AG04450 (cell line): ENCODE results near the gene RAB3GAP1. TPM values are rescaled to one million over a fixed set of nuclear protein-coding genes. Genes with fewer than 3 reads are reported as not detected.
"Not testable (repeated sequence)": the region's sequence is repeated elsewhere in the genome, so short reads cannot be mapped to it uniquely, and the experiment has no call there.

Experiments
- CTCF ChIA-PET: fragments of 300-600, 350-600 bp; formaldehyde crosslinking; extraction: SDS; loops from one replicate; lab custom pipeline; 2022; ENCODE audit warnings: antibody characterized with exemption, inconsistent platforms; lab: Charles Lee
- POLR2A ChIA-PET: fragments of 350-600 bp; formaldehyde crosslinking; extraction: SDS; loops from one replicate; lab custom pipeline; 2021; ENCODE audit warnings: antibody characterized with exemption, inconsistent platforms; lab: Yijun Ruan, JAX
- DNase-seq: peaks from one replicate; pipeline ENCODE4 v3.0.0-alpha.2; 2011; ENCODE audit warnings: low read depth, low spot score
- H3K27ac ChIP-seq: one replicate; pipeline ENCODE4 v1.5.1; 2012; ENCODE audit warnings: low read depth, low read length, control low read depth
- H3K27me3 ChIP-seq: one replicate; pipeline ENCODE4 v1.6.0; 2012; ENCODE audit warnings: low read length; ENCODE audit not compliant: control insufficient read depth, insufficient read depth
- H3K4me3 ChIP-seq: 2 replicates; pipeline ENCODE4 v1.5.1; 2011; ENCODE audit warnings: mild to moderate bottlenecking, low read depth, low read length, control low read depth
- H3K9me3 ChIP-seq: 2 replicates; pipeline ENCODE4 v1.5.1; 2012; ENCODE audit warnings: low read length; ENCODE audit not compliant: control insufficient read depth, insufficient read depth
- polyA plus RNA-seq: library from polyadenylated mRNA; depleted of rRNA; stranded (reverse); fragments of >200 nt; gene quantifications from 2 replicates; pipeline ENCODE4 v1.2.3, GENCODE V29; 2011
- TF ChIP-seq, protein P1 (sequence below): IDR thresholded peaks from 2 replicates; pipeline ENCODE4 v1.5.1; 2011; ENCODE audit warnings: low read depth, low read length, control low read depth, inconsistent platforms

RAB3GAP1 gene
- polyA plus RNA-seq, 1 experiment = 47.5 TPM

DNA sequence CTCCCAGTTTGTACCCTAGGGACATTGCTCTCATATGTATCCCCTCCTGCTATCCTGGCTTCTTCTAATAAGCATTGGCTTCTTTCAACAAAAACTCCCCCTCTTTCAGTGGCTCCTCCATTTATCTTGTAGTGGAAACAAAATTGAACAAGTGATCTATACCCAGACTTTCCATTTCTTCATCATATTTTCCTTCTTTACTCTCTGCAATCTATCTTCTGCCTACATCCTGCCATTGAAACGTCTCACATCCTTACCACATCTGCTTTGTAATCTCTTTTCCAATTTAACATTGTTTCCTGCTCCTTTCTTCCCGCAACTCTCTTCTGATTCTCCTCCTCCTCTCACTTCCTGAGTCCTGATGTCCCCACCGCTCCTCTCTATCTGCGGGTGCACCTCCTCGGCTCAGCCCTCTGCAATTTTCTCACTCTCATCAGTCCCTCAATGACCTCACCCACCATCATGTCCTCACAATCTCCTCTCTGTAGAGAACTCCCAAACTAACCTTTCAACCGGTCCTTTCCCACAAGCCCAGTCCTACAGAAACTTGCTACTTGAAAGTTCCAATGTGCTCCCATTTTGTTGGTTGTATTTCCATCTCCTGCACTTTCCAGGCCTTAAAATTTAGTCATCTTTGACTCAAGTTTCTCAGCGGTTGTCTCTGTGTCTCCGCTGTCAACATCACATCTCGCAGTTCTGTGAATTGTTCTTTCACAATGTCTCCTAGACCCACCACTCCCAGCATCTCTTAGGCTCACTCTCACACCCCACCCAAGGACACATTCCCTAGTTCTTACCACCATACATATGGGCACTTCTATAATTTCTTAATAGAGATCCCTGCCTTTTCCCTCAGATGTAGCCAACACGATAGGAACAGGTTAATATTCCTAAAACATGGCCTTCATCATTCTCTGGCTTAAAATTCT is 28.9 kb upstream of the RAB3GAP1 start:
- TF ChIP-seq, protein P1, sequence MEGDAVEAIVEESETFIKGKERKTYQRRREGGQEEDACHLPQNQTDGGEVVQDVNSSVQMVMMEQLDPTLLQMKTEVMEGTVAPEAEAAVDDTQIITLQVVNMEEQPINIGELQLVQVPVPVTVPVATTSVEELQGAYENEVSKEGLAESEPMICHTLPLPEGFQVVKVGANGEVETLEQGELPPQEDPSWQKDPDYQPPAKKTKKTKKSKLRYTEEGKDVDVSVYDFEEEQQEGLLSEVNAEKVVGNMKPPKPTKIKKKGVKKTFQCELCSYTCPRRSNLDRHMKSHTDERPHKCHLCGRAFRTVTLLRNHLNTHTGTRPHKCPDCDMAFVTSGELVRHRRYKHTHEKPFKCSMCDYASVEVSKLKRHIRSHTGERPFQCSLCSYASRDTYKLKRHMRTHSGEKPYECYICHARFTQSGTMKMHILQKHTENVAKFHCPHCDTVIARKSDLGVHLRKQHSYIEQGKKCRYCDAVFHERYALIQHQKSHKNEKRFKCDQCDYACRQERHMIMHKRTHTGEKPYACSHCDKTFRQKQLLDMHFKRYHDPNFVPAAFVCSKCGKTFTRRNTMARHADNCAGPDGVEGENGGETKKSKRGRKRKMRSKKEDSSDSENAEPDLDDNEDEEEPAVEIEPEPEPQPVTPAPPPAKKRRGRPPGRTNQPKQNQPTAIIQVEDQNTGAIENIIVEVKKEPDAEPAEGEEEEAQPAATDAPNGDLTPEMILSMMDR = no peak
- ChIA-PET CTCF (interaction anchor here (1.9 kb wide), 1 partner anchor 19 kb away, joined by 9 read pairs; no protein-coding TSS in a partner anchor), POLR2A (no interaction called here)
- DNase-seq = no peak
- no peak overlapping the region for H3K27ac ChIP-seq
- no peaks in the 10 kb centered on the region for H3K9me3 ChIP-seq
- H3K27me3 ChIP-seq = peaks cover 5% of the 10 kb centered on the region
- no peak overlapping the region for H3K4me3 ChIP-seq

DNA sequence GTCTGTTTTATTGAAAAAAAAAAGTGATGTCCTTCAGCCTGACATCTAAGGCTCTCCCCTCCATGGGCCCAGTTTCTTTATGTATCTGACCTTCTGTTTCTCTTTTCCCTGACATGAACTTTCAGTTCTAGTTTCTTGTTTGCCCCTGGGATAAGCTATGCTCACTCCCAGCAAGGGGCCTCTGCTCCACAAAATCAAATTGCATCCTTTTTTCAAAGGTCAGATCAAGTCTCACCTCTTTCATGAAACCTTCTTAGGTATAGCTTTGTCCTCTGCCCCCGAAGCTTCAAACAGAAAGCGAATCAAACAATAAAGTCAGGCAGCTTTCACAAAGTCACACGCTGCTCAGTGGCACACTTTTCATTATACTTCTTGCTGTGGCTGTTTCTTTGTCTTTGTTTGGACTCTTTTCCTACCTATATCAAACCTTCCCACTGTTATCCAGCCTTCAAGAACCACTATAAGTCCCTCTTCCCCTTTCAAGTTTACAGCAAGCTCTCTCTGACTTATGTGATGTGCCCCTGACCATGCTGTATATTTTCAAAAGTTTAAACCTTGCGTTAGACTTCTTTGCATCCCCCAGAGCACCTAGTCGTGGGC is 28.1 kb upstream of the RAB3GAP1 start:
- POLR2A ChIA-PET = no interaction called here
- TF ChIP-seq, protein P1 = no peak
- Histone ChIP-seq H3K27ac (no peak overlapping the region), H3K9me3 (no peaks in the 10 kb centered on the region), H3K4me3 (no peak overlapping the region), H3K27me3 (peaks cover 5% of the 10 kb centered on the region)
- no peak for DNase-seq
- CTCF ChIA-PET = interaction anchor here (0.8 kb wide), 1 partner anchor 20 kb away, joined by 3 read pairs; no protein-coding TSS in a partner anchor

- DNase-seq = no peak
- CTCF ChIA-PET = no interaction called here
- peaks cover 3% of the 10 kb centered on the region for H3K27me3 ChIP-seq
- no peak overlapping the region for H3K4me3 ChIP-seq
- H3K9me3 ChIP-seq = no peaks in the 10 kb centered on the region
- TF ChIP-seq, protein P1 = no peak
- no peak overlapping the region for H3K27ac ChIP-seq
- POLR2A ChIA-PET = no interaction called here
These were observed 22.5 kb upstream of the RAB3GAP1 start for GRCh38 chr2:135029481-135030134.

DNA sequence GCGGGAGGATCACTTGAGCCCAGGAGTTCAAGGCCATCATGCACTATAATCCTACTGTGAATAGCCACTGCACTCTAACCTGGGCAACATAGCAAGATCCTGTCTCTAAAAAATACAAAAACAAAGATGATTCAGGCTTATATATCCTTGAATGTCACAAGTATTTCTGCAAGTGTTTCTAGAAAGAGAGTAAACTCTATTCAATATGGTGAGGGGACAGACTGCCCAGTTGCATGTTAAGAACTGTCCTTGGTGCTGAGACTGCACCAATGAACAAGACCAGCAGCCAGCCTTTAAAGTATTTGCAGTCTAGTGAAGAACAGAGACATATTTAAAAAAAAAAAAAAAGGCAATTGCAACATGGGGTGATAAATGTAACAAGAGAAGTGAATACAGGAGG is 21.3 kb upstream of the RAB3GAP1 start:
- no peak overlapping the region for H3K27ac ChIP-seq
- no peaks in the 10 kb centered on the region for H3K9me3 ChIP-seq
- TF ChIP-seq, protein P1 = no peak
- H3K4me3 ChIP-seq = no peak overlapping the region
- peaks cover under 1% of the 10 kb centered on the region for H3K27me3 ChIP-seq
- DNase-seq = no peak
- ChIA-PET POLR2A (no interaction called here), CTCF (interaction anchor here (0.7 kb wide), 1 partner anchor 27 kb away, joined by 4 read pairs; no protein-coding TSS in a partner anchor)

- H3K27ac ChIP-seq, POLR2A ChIA-PET, H3K27me3 ChIP-seq, H3K4me3 ChIP-seq, H3K9me3 ChIP-seq, DNase-seq, CTCF ChIA-PET: not testable (repeated sequence)
These were observed 18.9 kb upstream of the RAB3GAP1 start for GRCh38 chr2:135033216-135033615.
